ENCODE measurements around the gene RPA3. TPM values are rescaled to one million over a fixed set of nuclear protein-coding genes. Genes with fewer than 3 reads are reported as not detected.
A peak's percentile ranks its signal among the peaks of the same experiment; 100 is the strongest.
"Not testable (repeated sequence)": the region's sequence is repeated elsewhere in the genome, so short reads cannot be mapped to it uniquely, and the experiment has no call there.

RPA3 gene
- total RNA-seq, 2 experiments from 2014 or later, result 188 to 203 TPM

- ChIA-PET CTCF (interaction anchor here (0.7 to 3.4 kb wide), 51 partner anchors 10 to 615 kb away, joined by 3 to 63 read pairs (median 5); partner anchors contain the start of genes GLCCI1, RPA3 and UMAD1), POLR2A (interaction anchor here (1.0 to 1.2 kb wide), 3 partner anchors 13 to 287 kb away, joined by 3 to 4 read pairs (median 4); partner anchors contain the start of genes GLCCI1 and UMAD1)
- H3K27ac Mint-ChIP-seq, result no peak overlapping the region
- H3K36me3 Mint-ChIP-seq (ENCODE audit: low read depth), result peaks cover 8% of the 10 kb centered on the region
- no peak overlapping the region for H3K4me3 Mint-ChIP-seq
- peaks cover 33% of the 10 kb centered on the region for H3K4me1 Mint-ChIP-seq (ENCODE audit: low read depth)
- ATAC-seq (peak; percentile 87), DNase-seq (peak; percentile 65)
- intact Hi-C loops (cut with micrococcal nuclease), result loop anchor here (1.0 to 10.0 kb wide), 4 partner anchors 80 to 513 kb away; no protein-coding TSS in a partner anchor
- H3K27me3 Mint-ChIP-seq, result no peaks in the 10 kb centered on the region
- H3K9me3 Mint-ChIP-seq, result peaks cover 7% of the 10 kb centered on the region
- TF ChIP-seq CTCF (IDR thresholded peaks at IDR 0.05), result peak; percentile 82
Measured at GRCh38 chr7:7681191-7681935, 37.0 kb downstream of the RPA3 start.

GRCh38 chr7:7679640-7680039, 38.8 kb downstream of the RPA3 start:
- H3K4me1 Mint-ChIP-seq (ENCODE audit: low read depth), result peaks cover 30% of the 10 kb centered on the region
- peaks cover 10% of the 10 kb centered on the region for H3K9me3 Mint-ChIP-seq
- not testable (repeated sequence) for H3K27me3 Mint-ChIP-seq, H3K27ac Mint-ChIP-seq, DNase-seq, H3K4me3 Mint-ChIP-seq, ATAC-seq
- intact Hi-C loops (cut with micrococcal nuclease), result loop anchor here (5.0 to 10.0 kb wide), 4 partner anchors 175 to 515 kb away; no protein-coding TSS in a partner anchor
- ChIA-PET CTCF (interaction anchor here (2.5 to 3.4 kb wide), 6 partner anchors 12 to 356 kb away, joined by 8 to 63 read pairs (median 19); partner anchors contain the start of gene GLCCI1), POLR2A (interaction anchor here (1.3 kb wide), 1 partner anchor 38 kb away, joined by 3 read pairs; no protein-coding TSS in a partner anchor)
- H3K36me3 Mint-ChIP-seq (ENCODE audit: low read depth), result peaks cover 19% of the 10 kb centered on the region

GRCh38 chr7:7675686-7676085, 42.7 kb downstream of the RPA3 start:
- peak overlapping the region; percentile 45 for H3K27ac Mint-ChIP-seq
- ATAC-seq (no peak), DNase-seq (no peak)
- no peaks in the 10 kb centered on the region for H3K27me3 Mint-ChIP-seq
- H3K9me3 Mint-ChIP-seq, result peaks cover 20% of the 10 kb centered on the region
- intact Hi-C loops (cut with micrococcal nuclease), result loop anchor here (10.0 kb wide), 1 partner anchor 179 kb away; no protein-coding TSS in a partner anchor
- no peak for TF ChIP-seq CTCF (IDR thresholded peaks at IDR 0.05)
- peaks cover 47% of the 10 kb centered on the region for H3K36me3 Mint-ChIP-seq (ENCODE audit: low read depth)
- H3K4me1 Mint-ChIP-seq (ENCODE audit: low read depth), result peaks cover 44% of the 10 kb centered on the region
- no peak overlapping the region for H3K4me3 Mint-ChIP-seq
- ChIA-PET POLR2A (no interaction called here), CTCF (interaction anchor here (0.9 kb wide), 1 partner anchor 85 kb away, joined by 3 read pairs; no protein-coding TSS in a partner anchor)

- ChIA-PET POLR2A (no interaction called here), CTCF (interaction anchor here (1.0 kb wide), 1 partner anchor 297 kb away, joined by 3 read pairs; no protein-coding TSS in a partner anchor)
- Mint-ChIP-seq H3K9me3 (peaks cover 35% of the 10 kb centered on the region), H3K4me3 (peak overlapping the region; percentile 22), H3K36me3 (ENCODE audit: low read depth) (peaks cover 63% of the 10 kb centered on the region), H3K4me1 (ENCODE audit: low read depth) (peaks cover 52% of the 10 kb centered on the region), H3K27ac (peak overlapping the region; percentile 88), H3K27me3 (no peaks in the 10 kb centered on the region)
- TF ChIP-seq CTCF (IDR thresholded peaks at IDR 0.05), result no peak
- ATAC-seq (no peak), DNase-seq (no peak)
- intact Hi-C loops (cut with micrococcal nuclease), result loop anchor here (10.0 kb wide), 1 partner anchor 182 kb away; no protein-coding TSS in a partner anchor
Measured at GRCh38 chr7:7673240-7673550, 45.2 kb downstream of the RPA3 start.

- ATAC-seq (peak; percentile 86), DNase-seq (peak; percentile 43)
- Mint-ChIP-seq H3K9me3 (peaks cover 31% of the 10 kb centered on the region), H3K27me3 (no peaks in the 10 kb centered on the region), H3K4me1 (ENCODE audit: low read depth) (peaks cover 52% of the 10 kb centered on the region), H3K4me3 (peak overlapping the region; percentile 22), H3K36me3 (ENCODE audit: low read depth) (peaks cover 58% of the 10 kb centered on the region), H3K27ac (peak overlapping the region; percentile 88)
- intact Hi-C loops (cut with micrococcal nuclease), result loop anchor here (10.0 kb wide), 1 partner anchor 182 kb away; no protein-coding TSS in a partner anchor
- no peak for TF ChIP-seq CTCF (IDR thresholded peaks at IDR 0.05)
- POLR2A ChIA-PET, result no interaction called here
- CTCF ChIA-PET, result interaction anchor here (1.0 kb wide), 1 partner anchor 298 kb away, joined by 3 read pairs; no protein-coding TSS in a partner anchor
Measured at GRCh38 chr7:7672545-7673239, 45.7 kb downstream of the RPA3 start.
